ENCODE results near the gene GPR42. TPM values are rescaled to one million over a fixed set of nuclear protein-coding genes. Genes with fewer than 3 reads are reported as not detected.

Gene GPR42
- total RNA-seq, 1 experiment from 2014 or later, result not detected

DNA sequence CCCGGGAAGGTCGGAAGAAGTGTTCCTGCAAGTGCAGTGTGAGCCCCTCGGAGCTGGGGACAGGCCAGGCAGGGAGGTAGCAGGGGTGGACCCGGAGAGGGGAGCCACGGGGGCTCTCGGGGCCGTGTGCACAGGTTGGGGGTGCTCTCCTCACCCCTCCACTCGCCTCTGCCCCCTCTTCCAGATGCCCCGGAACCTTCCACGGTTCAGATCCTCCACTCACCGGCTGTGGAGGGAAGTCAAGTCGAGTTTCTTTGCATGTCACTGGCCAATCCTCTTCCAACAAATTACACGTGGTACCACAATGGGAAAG, 32.9 kb upstream of the GPR42 start:
- POLR2A ChIA-PET, result no interaction called here
- Histone ChIP-seq H3K36me3 (ENCODE audit: control insufficient read depth, insufficient read depth, low read length) (no peaks in the 10 kb centered on the region), H3K4me1 (no peaks in the 10 kb centered on the region), H3K27me3 (replicated peaks; ENCODE audit: control insufficient read depth, insufficient read depth, low read length) (no peaks in the 10 kb centered on the region), H3K4me3 (ENCODE audit: low read depth, low read length) (no peak overlapping the region), H3K9me3 (no peaks in the 10 kb centered on the region)
- DNase-seq, result no peak
- intact Hi-C loops (cut with micrococcal nuclease; ENCODE audit: unreplicated experiment), result no loop called here
- no peaks in the 10 kb centered on the region for H3K4me1 Mint-ChIP-seq (ENCODE audit: low read depth, unreplicated experiment)
- BruUV-seq (replicated peaks), result no TSS peak
- H3K27ac Mint-ChIP-seq (ENCODE audit: unreplicated experiment), result no peak overlapping the region
- TF ChIP-seq, protein P1, sequence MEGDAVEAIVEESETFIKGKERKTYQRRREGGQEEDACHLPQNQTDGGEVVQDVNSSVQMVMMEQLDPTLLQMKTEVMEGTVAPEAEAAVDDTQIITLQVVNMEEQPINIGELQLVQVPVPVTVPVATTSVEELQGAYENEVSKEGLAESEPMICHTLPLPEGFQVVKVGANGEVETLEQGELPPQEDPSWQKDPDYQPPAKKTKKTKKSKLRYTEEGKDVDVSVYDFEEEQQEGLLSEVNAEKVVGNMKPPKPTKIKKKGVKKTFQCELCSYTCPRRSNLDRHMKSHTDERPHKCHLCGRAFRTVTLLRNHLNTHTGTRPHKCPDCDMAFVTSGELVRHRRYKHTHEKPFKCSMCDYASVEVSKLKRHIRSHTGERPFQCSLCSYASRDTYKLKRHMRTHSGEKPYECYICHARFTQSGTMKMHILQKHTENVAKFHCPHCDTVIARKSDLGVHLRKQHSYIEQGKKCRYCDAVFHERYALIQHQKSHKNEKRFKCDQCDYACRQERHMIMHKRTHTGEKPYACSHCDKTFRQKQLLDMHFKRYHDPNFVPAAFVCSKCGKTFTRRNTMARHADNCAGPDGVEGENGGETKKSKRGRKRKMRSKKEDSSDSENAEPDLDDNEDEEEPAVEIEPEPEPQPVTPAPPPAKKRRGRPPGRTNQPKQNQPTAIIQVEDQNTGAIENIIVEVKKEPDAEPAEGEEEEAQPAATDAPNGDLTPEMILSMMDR (IDR thresholded peaks at IDR 0.05; ENCODE audit: insufficient read depth in 1 of 2, low read depth in 1 of 2, low read length in 1 of 2, severe bottlenecking in 1 of 2, unreplicated experiment in 1 of 2), result no peak
- no peaks in the 10 kb centered on the region for H3K9me3 Mint-ChIP-seq (ENCODE audit: unreplicated experiment)
- H3K4me3 Mint-ChIP-seq (ENCODE audit: unreplicated experiment), result no peak overlapping the region
- no peaks in the 10 kb centered on the region for H3K36me3 Mint-ChIP-seq (ENCODE audit: insufficient read depth, unreplicated experiment)
- CTCF ChIA-PET, result no interaction called here
- H3K27me3 Mint-ChIP-seq (ENCODE audit: insufficient read depth, unreplicated experiment), result peaks cover 5% of the 10 kb centered on the region

DNA sequence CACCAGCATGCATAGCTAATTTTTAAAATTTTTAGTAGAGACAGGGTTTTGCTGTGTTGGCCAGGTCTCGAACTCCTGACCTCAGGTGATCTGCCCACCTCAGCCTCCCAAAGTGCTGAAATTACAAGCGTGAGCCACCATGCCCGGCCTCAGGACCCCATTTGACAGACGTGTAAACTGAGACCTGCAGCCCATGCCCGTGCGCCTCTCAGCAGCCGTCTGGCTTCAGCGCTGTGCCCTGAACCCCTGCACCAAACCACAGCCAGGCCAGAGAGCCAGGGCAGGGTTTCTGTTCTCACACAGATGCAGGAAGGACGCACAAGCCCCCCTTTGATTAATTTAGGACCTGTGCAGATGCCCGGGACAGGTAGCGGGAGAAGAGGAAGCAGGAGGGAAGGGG, 30.4 kb upstream of the GPR42 start:
- H3K36me3 Mint-ChIP-seq (ENCODE audit: insufficient read depth, unreplicated experiment), result no peaks in the 10 kb centered on the region

DNA sequence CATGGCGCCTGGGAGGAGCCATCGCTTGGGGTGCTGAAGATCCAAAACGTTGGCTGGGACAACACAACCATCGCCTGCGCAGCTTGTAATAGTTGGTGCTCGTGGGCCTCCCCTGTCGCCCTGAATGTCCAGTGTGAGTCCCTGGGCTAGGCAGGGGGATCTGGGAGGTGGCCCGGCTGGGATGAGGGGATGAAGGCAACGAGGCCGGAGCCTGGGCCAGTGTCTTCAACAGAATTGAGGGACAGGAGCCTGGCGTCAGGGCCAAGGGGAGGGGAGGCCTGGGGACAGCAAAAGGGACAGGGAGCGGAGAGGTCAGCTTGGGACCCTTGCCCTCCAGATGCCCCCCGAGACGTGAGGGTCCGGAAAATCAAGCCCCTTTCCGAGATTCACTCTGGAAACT, 29.9 kb upstream of the GPR42 start:
- Histone ChIP-seq H3K9me3 (no peaks in the 10 kb centered on the region), H3K27me3 (replicated peaks; ENCODE audit: control insufficient read depth, insufficient read depth, low read length) (no peaks in the 10 kb centered on the region), H3K4me1 (no peaks in the 10 kb centered on the region; the same call in 1 of the 2 replicates), H3K4me3 (ENCODE audit: low read depth, low read length) (no peak overlapping the region), H3K36me3 (ENCODE audit: control insufficient read depth, insufficient read depth, low read length) (no peaks in the 10 kb centered on the region)
- ChIA-PET CTCF (interaction anchor here (0.6 kb wide), 1 partner anchor 73 kb away, joined by 3 read pairs; no protein-coding TSS in a partner anchor), POLR2A (no interaction called here)
- H3K4me1 Mint-ChIP-seq (ENCODE audit: low read depth, unreplicated experiment), result no peaks in the 10 kb centered on the region
- no peak overlapping the region for H3K4me3 Mint-ChIP-seq (ENCODE audit: unreplicated experiment)
- TF ChIP-seq, protein P1 (IDR thresholded peaks at IDR 0.05; ENCODE audit: insufficient read depth in 1 of 2, low read depth in 1 of 2, low read length in 1 of 2, severe bottlenecking in 1 of 2, unreplicated experiment in 1 of 2), result no peak
- no peak for DNase-seq
- no peaks in the 10 kb centered on the region for H3K36me3 Mint-ChIP-seq (ENCODE audit: insufficient read depth, unreplicated experiment)
- intact Hi-C loops (cut with micrococcal nuclease; ENCODE audit: unreplicated experiment), result no loop called here
- peaks cover 3% of the 10 kb centered on the region for H3K27me3 Mint-ChIP-seq (ENCODE audit: insufficient read depth, unreplicated experiment)
- no peak overlapping the region for H3K27ac Mint-ChIP-seq (ENCODE audit: unreplicated experiment)
- no peaks in the 10 kb centered on the region for H3K9me3 Mint-ChIP-seq (ENCODE audit: unreplicated experiment)
- no TSS peak for BruUV-seq (replicated peaks)

More for the DNA sequence above, 30.4 kb upstream of the GPR42 start:
- intact Hi-C loops (cut with micrococcal nuclease; ENCODE audit: unreplicated experiment), result no loop called here
- H3K9me3 ChIP-seq, result no peaks in the 10 kb centered on the region
- Mint-ChIP-seq H3K9me3 (ENCODE audit: unreplicated experiment) (no peaks in the 10 kb centered on the region), H3K4me3 (ENCODE audit: unreplicated experiment) (no peak overlapping the region), H3K27me3 (ENCODE audit: insufficient read depth, unreplicated experiment) (peaks cover 3% of the 10 kb centered on the region), H3K27ac (ENCODE audit: unreplicated experiment) (no peak overlapping the region), H3K4me1 (ENCODE audit: low read depth, unreplicated experiment) (no peaks in the 10 kb centered on the region)
- CTCF ChIA-PET, result no interaction called here
- H3K27me3 ChIP-seq (replicated peaks; ENCODE audit: control insufficient read depth, insufficient read depth, low read length), result no peaks in the 10 kb centered on the region
- no peaks in the 10 kb centered on the region for H3K36me3 ChIP-seq (ENCODE audit: control insufficient read depth, insufficient read depth, low read length)
- H3K4me3 ChIP-seq (ENCODE audit: low read depth, low read length), result no peak overlapping the region
- TF ChIP-seq, protein P1 (IDR thresholded peaks at IDR 0.05; ENCODE audit: insufficient read depth in 1 of 2, low read depth in 1 of 2, low read length in 1 of 2, severe bottlenecking in 1 of 2, unreplicated experiment in 1 of 2), result no peak
- no TSS peak for BruUV-seq (replicated peaks)
- POLR2A ChIA-PET, result no interaction called here
- DNase-seq, result no peak
- no peaks in the 10 kb centered on the region for H3K4me1 ChIP-seq

Data from Caco-2 (cell line).